ENCODE results near the gene KRT7.
"Not testable (repeated sequence)": the region's sequence is repeated elsewhere in the genome, so short reads cannot be mapped to it uniquely, and the experiment has no call there.

Gene KRT7

DNA sequence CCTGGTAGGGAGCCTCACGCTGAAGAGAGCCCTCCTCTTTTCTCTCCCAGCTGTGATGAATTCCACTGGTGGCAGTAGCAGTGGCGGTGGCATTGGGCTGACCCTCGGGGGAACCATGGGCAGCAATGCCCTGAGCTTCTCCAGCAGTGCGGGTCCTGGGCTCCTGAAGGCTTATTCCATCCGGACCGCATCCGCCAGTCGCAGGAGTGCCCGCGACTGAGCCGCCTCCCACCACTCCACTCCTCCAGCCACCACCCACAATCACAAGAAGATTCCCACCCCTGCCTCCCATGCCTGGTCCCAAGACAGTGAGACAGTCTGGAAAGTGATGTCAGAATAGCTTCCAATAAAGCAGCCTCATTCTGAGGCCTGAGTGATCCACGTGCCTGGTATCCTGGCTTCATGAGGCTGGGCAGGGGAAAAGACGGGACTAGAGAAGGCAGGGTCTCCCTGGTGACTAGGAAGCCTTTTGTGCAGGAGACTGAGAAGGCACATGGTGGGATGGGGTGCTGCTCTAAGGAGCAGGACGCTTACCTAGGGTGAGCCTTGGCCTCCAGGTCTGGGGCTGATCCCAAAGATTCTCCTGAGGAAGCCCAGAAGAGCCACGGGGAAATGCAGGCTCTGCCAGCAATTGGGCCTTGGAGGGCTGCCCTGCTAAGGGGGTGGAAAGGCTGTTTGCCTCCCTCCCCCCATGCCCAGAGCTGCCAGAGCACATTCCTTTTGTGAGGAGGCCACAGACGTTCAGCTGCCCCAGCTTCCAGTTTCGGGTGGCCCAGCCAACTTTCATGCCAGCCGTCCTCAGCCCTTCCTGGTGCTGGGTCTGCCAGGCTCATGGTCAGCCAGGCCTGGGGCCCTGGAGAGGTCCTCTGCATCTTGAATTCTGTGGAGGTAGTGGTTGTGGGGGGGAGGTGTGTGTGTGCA is 15.8 kb downstream of the KRT7 start:
- no peak for TF ChIP-seq Cebpa-rat (IDR thresholded peaks at IDR 0.05)
- no peak overlapping the region for H3K9ac ChIP-seq
- H3K4me2 ChIP-seq, result no peak overlapping the region
- no peak overlapping the region for H3K27ac ChIP-seq
- H3K36me3 ChIP-seq, result no peaks in the 10 kb centered on the region
- no peaks in the 10 kb centered on the region for H4K20me1 ChIP-seq
- peaks cover 20% of the 10 kb centered on the region for H3K27me3 ChIP-seq
- no peak overlapping the region for H3K4me3 ChIP-seq
- no peaks in the 10 kb centered on the region for H3K9me3 ChIP-seq
- peaks cover 33% of the 10 kb centered on the region for H3K4me1 ChIP-seq

GRCh38 chr12:52249511-52250047 is 16.5 kb downstream of the KRT7 start:
- Histone ChIP-seq H3K4me2 (no peak overlapping the region), H4K20me1 (no peaks in the 10 kb centered on the region), H3K27me3 (peaks cover 20% of the 10 kb centered on the region), H3K4me3 (no peak overlapping the region), H3K4me1 (peaks cover 26% of the 10 kb centered on the region), H3K9me3 (no peaks in the 10 kb centered on the region), H3K9ac (no peak overlapping the region), H3K36me3 (no peaks in the 10 kb centered on the region), H3K27ac (no peak overlapping the region)
- no peak for TF ChIP-seq Cebpa-rat (IDR thresholded peaks at IDR 0.05)

DNA sequence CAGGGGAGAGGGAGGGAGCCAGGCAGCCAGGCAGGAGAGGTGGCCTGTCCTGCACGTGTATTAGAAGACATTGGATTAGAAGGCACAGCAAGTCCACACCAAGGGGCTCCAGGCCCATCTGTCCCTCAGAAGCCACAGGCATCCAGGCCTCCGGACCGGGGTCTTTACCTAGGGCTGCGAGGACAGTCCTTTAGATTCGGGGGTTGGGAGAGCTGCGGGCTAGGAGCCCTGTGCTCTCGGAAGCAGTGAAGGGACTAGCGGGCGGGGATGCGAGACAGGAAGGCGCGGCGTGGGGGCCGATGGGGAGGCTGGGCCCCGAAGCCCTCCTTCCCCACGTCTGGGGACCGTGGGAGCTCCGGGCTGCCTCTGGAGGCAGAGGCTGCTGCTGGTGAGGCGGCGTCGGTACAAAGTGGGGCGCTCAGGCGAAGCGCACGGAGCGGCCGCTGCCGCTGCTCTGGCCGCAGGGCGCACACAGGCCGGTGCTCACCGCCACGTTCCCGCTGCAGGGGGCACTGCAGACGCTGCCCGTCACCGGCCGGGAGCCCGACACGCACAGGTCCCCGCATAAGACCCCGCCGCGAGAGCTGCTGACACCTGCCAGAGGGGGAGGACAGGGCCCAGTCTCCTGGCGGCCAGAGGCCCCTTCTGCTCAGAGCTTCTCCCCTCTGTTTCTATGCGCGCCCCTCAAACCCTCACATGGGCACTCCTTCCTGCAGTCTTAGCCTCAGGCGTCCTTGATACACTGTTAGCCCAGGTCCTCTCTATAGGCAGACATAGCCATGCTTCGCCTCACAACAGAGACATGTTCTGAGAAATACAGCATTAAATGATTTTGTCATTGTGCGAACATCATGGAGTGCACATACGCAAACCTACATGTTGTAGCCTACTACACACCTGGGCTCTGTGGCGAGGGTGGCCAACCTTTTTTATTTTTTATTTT is 17.3 kb downstream of the KRT7 start:
- Histone ChIP-seq H4K20me1 (no peaks in the 10 kb centered on the region), H3K27ac (no peak overlapping the region), H3K4me2 (no peak overlapping the region), H3K27me3 (peaks cover 20% of the 10 kb centered on the region), H3K4me1 (peaks cover 18% of the 10 kb centered on the region), H3K9me3 (no peaks in the 10 kb centered on the region), H3K36me3 (no peaks in the 10 kb centered on the region), H3K4me3 (no peak overlapping the region), H3K9ac (no peak overlapping the region)
- no peak for TF ChIP-seq Cebpa-rat (IDR thresholded peaks at IDR 0.05)

GRCh38 chr12:52251367-52252051 is 18.5 kb downstream of the KRT7 start:
- H3K4me1 ChIP-seq, result 0 out of 2 replicates have a peak, but pooled peaks cover 6% of the 10 kb centered on the region
- no peaks in the 10 kb centered on the region for H3K36me3 ChIP-seq
- H3K4me3 ChIP-seq, result no peak overlapping the region
- H3K9ac ChIP-seq, result no peak overlapping the region
- no peak for TF ChIP-seq Cebpa-rat (IDR thresholded peaks at IDR 0.05)
- H3K27me3 ChIP-seq, result peaks cover 20% of the 10 kb centered on the region
- no peak overlapping the region for H3K27ac ChIP-seq
- no peaks in the 10 kb centered on the region for H4K20me1 ChIP-seq
- no peaks in the 10 kb centered on the region for H3K9me3 ChIP-seq
- no peak overlapping the region for H3K4me2 ChIP-seq

DNA sequence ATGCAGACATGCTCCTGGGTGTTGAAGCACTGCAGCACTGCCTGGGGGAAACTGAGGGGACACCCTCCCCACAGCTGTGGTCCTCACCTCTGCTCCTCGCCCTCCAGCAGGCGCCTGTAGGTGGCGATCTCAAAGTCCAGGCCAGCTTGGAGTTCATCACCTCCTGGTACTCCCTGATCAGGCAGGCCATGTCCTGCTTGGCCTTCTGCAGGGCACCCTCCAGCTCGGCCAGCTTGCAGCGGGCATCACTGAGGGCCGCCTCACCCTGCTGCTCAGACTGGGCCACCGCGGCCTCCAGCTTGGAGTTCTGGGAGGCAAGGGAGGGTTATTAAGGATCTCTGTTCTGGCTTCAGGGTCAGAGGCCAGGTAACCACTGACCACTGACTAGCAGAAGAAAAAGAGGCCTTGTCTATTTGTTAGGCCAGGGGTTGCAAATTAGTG is 19.2 kb downstream of the KRT7 start:
- H3K4me2 ChIP-seq, H3K36me3 ChIP-seq, H3K4me3 ChIP-seq, H3K4me1 ChIP-seq, H3K9me3 ChIP-seq, H4K20me1 ChIP-seq, H3K9ac ChIP-seq, H3K27ac ChIP-seq: not testable (repeated sequence)
- peaks cover 20% of the 10 kb centered on the region for H3K27me3 ChIP-seq

GRCh38 chr12:52252728-52253343 is 19.8 kb downstream of the KRT7 start:
- H3K4me3 ChIP-seq, result no peak overlapping the region
- no peaks in the 10 kb centered on the region for H3K9me3 ChIP-seq
- 0 out of 2 replicates have a peak, but pooled peaks cover 5% of the 10 kb centered on the region for H3K4me1 ChIP-seq
- H3K9ac ChIP-seq, result no peak overlapping the region
- no peak overlapping the region for H3K4me2 ChIP-seq
- no peak overlapping the region for H3K27ac ChIP-seq
- no peaks in the 10 kb centered on the region for H3K36me3 ChIP-seq
- H4K20me1 ChIP-seq, result no peaks in the 10 kb centered on the region
- peaks cover 20% of the 10 kb centered on the region for H3K27me3 ChIP-seq
- no peak for TF ChIP-seq Cebpa-rat (IDR thresholded peaks at IDR 0.05)

DNA sequence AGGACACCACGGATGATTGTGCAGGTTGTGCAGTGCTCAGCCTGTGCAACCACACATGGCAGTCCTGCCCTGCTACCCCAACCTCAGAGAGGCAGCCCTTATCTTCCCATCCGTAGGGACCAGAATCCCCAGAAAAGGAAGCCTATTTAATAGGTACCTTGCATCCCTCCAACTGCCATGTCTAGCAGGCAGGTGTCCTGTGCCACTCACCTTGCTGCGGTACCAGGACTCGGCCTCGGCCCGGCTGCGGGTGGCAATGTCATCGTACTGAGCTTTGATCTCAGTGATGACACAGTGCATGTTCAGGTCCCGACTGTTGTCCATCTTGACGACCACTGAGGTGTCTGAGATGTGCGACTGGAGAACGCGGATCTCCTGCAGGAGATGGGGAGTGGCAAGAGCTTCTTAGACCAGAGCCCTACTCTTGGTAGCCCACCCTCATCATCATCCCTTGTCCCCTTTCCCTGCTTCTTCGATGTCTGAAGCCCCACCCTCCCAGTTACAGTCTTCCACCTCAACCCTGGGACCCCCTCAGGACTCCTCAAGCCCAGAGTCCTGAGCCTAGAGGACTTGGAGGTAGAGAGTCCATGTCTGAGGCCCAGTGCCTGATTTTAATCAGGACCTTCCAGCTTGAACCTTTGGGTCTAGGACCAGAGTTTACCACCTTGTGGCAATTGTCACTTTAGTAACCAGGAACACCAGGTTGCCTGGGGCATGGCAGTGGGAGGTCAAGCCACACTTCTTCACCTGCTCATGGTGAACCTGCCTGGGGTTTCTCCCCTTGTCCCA is 20.5 kb downstream of the KRT7 start:
- no peak overlapping the region for H3K4me2 ChIP-seq
- no peaks in the 10 kb centered on the region for H3K36me3 ChIP-seq
- H3K9me3 ChIP-seq, result no peaks in the 10 kb centered on the region
- H3K27ac ChIP-seq, result no peak overlapping the region
- TF ChIP-seq Cebpa-rat (IDR thresholded peaks at IDR 0.05), result no peak
- peaks cover 20% of the 10 kb centered on the region for H3K27me3 ChIP-seq
- H3K4me3 ChIP-seq, result no peak overlapping the region
- H4K20me1 ChIP-seq, result no peaks in the 10 kb centered on the region
- H3K4me1 ChIP-seq, result 0 out of 2 replicates have a peak, but pooled peaks cover 5% of the 10 kb centered on the region
- H3K9ac ChIP-seq, result no peak overlapping the region

DNA sequence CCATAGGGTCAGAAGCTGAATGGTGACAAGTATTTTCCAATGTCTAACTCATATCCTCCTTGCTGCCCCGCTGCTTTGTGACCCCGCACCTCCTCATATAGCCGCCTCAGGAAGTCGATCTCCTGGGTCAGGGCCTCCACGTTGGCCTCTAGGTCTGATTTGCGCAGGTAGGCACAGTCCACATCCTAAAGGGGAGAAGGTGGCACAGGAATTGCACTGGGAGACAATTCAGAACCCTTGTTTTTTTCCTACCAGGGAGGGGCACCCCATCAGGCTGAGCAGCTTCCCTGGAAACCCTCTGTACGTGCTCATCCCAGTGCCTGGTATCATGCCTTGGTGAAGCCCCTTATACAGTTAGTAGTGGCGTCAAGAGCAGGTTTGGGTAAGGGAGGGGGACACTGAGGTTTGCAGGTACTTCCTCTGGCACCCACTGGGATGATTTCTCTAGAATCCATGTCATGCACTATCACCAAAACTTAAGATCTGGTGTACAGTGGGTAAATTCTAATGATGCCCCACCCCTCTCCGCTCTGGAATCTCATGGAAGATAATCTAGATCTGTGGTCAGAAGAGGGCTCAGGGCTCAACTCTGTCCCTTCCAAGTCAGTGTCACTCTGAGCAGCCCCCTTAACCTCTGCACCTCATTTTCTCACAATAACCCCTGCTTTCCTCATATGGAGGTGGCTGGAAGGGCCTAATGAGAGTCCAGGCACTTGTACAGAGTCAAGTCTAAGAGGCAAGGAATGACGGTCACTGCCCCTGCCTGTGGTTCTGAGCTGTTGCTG is 21.3 kb downstream of the KRT7 start:
- no peak overlapping the region for H3K27ac ChIP-seq
- H3K4me3 ChIP-seq, result no peak overlapping the region
- no peaks in the 10 kb centered on the region for H3K36me3 ChIP-seq
- no peak for TF ChIP-seq Cebpa-rat (IDR thresholded peaks at IDR 0.05)
- no peak overlapping the region for H3K4me2 ChIP-seq
- H3K4me1 ChIP-seq, result 0 out of 2 replicates have a peak, but pooled peaks cover 5% of the 10 kb centered on the region
- H3K27me3 ChIP-seq, result peaks cover 16% of the 10 kb centered on the region
- H4K20me1 ChIP-seq, result no peaks in the 10 kb centered on the region
- no peak overlapping the region for H3K9ac ChIP-seq
- no peaks in the 10 kb centered on the region for H3K9me3 ChIP-seq

Measured in BLaER1 (cell line).